Tibial artery (tissue), 4 donors: ENCODE data around the gene RBM45.

Source experiments
- DNase-seq, 2 donors: peaks; one replicate each; pipeline ENCODE4 v3.0.0-alpha.2; 2019
- H3K27ac ChIP-seq, 2 donors: fragments of 200-600 bp; sonication (generic) in 1 of 2; 1 replicate in 1 of 2; 2 replicates in 1 of 2; pipeline ENCODE4 v1.5.1; 2018 to 2019; ENCODE audit warnings: mild to moderate bottlenecking in 1 of 2
- H3K27me3 ChIP-seq, 2 donors: fragments of 200-600 bp; sonication (generic) in 1 of 2; one replicate each; pipeline versions ENCODE4 v1.5.1 to v1.6.0; 2016 to 2019
- H3K36me3 ChIP-seq, 3 donors: fragments of 200-600 bp; sonication (generic) in 2 of 3; one replicate each; pipeline ENCODE4 v1.5.1; 2016 to 2019; ENCODE audit warnings: mild to moderate bottlenecking in 2 of 3
- H3K4me1 ChIP-seq, 4 donors: fragments of 200-600 bp; sonication (generic) in 2 of 4; 1 replicate in 3 of 4; 2 replicates in 1 of 4; pipeline ENCODE4 v1.5.1; 2016 to 2019
- H3K4me3 ChIP-seq, 2 donors: fragments of 200-600 bp; sonication (generic) in 1 of 2; 1 replicate in 1 of 2; 2 replicates in 1 of 2; pipeline ENCODE4 v1.5.1; 2018 to 2019; ENCODE audit warnings: mild to moderate bottlenecking in 2 of 2
- H3K9me3 ChIP-seq, 3 donors: fragments of 200-600 bp; sonication (generic) in 1 of 3; one replicate each; pipeline ENCODE4 v1.5.1; 2016 to 2019
- intact Hi-C: fragments of 100-400 bp; cut with DNase I; formaldehyde crosslinking; loops from one replicate; pipeline ENCODE4 v1.15.0; 2023; ENCODE audit warnings: low total_unique reads
- TF ChIP-seq, protein P1 (sequence below), 2 experiments: fragments of 200-600 bp in 1 of 2; fragments of 450-650 bp in 1 of 2; IDR thresholded peaks; one replicate each; pipeline ENCODE4 v1.5.1; 2017 to 2019; ENCODE audit warnings: antibody characterized with exemption in 2 of 2, mild to moderate bottlenecking in 1 of 2, moderate library complexity in 1 of 2

The RBM45 gene

DNA sequence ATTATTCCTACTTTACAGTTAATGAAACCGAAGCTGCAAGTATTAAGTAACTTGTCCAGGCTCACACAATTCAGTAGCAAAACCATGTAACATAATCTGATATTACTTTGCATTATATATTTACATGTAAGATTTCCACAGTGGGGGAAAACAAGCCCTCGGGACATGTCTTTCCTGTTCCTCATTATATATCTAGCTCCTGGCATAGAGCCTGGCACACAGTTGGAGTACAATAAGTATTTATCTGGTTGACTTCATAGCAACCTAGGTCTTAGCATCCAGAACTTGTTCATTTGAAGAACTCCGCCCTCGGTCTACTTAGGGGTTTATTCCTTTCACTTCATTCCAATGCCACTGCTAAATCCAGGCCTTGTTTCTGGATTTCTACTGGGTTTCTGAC is 1.6 kb upstream of the RBM45 start:
- no peak overlapping the region for H3K4me3 ChIP-seq
- TF ChIP-seq, protein P1, sequence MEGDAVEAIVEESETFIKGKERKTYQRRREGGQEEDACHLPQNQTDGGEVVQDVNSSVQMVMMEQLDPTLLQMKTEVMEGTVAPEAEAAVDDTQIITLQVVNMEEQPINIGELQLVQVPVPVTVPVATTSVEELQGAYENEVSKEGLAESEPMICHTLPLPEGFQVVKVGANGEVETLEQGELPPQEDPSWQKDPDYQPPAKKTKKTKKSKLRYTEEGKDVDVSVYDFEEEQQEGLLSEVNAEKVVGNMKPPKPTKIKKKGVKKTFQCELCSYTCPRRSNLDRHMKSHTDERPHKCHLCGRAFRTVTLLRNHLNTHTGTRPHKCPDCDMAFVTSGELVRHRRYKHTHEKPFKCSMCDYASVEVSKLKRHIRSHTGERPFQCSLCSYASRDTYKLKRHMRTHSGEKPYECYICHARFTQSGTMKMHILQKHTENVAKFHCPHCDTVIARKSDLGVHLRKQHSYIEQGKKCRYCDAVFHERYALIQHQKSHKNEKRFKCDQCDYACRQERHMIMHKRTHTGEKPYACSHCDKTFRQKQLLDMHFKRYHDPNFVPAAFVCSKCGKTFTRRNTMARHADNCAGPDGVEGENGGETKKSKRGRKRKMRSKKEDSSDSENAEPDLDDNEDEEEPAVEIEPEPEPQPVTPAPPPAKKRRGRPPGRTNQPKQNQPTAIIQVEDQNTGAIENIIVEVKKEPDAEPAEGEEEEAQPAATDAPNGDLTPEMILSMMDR (IDR thresholded peaks at IDR 0.05): no peak
- H3K36me3 ChIP-seq: no peaks in the 10 kb centered on the region
- no peaks in the 10 kb centered on the region for H3K27me3 ChIP-seq
- peaks cover 0 to 25% (median 12%) of the 10 kb centered on the region in 4 donors for H3K4me1 ChIP-seq
- intact Hi-C loops: loop anchor here (5.0 kb wide), 1 partner anchor 172 kb away; no protein-coding TSS in a partner anchor
- no peak for DNase-seq
- no peaks in the 10 kb centered on the region for H3K9me3 ChIP-seq
- no peak overlapping the region for H3K27ac ChIP-seq

DNA sequence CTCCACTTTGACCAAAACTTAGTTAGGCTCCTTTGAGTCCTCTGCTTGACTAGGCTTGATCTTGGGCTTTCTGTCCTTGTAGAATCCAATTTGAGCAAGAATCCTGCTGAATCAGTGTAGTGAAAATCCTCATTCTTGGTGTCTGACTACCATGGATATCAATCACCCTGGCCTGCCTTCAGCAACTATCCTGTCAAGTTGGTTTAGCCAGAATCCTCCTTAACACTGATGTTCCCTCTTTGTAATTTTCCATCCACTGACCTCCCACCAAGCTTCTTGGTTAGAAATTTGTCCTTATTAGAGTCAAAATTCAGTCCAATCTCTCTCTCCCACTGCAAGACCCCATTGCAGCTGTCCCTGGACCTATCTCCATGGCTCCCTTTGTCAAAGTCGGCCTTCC is 494 bp upstream of the RBM45 start:
- Histone ChIP-seq H3K27me3 (no peaks in the 10 kb centered on the region), H3K9me3 (no peaks in the 10 kb centered on the region), H3K4me3 (peak overlapping the region; percentile 75 to 78), H3K4me1 (peaks cover 0 to 25% (median 12%) of the 10 kb centered on the region in 4 donors), H3K36me3 (no peaks in the 10 kb centered on the region), H3K27ac (peak overlapping the region; percentile 76 to 81)
- intact Hi-C loops: loop anchor here (5.0 kb wide), 1 partner anchor 171 kb away; no protein-coding TSS in a partner anchor
- DNase-seq: no peak
- TF ChIP-seq, protein P1 (IDR thresholded peaks at IDR 0.05): no peak

DNA sequence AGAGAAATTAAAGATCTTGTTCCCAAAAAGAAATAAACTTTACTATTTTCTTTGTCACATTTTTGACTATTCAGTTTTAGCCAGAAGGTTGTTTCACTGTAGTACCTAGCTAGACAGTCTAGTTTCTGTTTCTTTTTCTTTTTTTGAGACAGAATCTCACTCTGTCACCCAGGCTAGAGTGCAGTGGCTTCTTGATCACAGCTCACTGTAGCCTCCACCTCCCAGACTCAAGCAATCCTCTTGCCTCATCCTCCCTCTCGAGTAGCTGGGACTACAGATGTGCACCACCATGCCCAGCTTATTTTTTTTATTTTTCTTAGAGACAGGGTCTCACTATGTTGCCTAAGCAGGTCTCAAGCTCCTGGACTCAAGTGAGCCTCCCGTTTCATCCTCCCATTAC is 2.2 kb downstream of the RBM45 start:
- Histone ChIP-seq H3K9me3 (no peaks in the 10 kb centered on the region), H3K4me1 (peaks cover 0 to 25% (median 12%) of the 10 kb centered on the region in 4 donors), H3K36me3 (peaks cover 5 to 13% (median 5%) of the 10 kb centered on the region in 3 donors), H3K27me3 (no peaks in the 10 kb centered on the region), H3K27ac (no peak overlapping the region), H3K4me3 (no peak overlapping the region)
- no peak for DNase-seq
- intact Hi-C loops: loop anchor here (5.0 kb wide), 1 partner anchor 168 kb away; no protein-coding TSS in a partner anchor
- TF ChIP-seq, protein P1 (IDR thresholded peaks at IDR 0.05): no peak

DNA sequence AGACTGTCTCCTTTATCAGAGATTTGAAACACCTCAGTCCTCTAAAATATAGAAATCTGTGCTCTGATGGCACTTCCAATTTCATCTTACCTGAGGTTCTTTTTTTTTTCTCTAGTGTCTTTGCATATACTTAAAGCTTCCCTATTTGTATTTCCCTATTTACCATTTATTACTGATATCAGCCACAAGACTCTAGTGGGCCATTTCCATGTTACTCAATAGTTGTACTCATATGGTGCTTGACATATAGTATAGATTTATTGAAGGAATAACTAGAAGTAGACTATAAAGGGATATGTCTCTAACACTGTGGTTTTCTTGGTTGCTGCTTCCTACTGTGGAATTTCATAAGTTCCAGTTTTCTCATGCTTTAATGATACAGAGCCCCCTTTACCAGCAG is 3.0 kb downstream of the RBM45 start:
- H3K4me1 ChIP-seq: peaks cover 0 to 25% (median 12%) of the 10 kb centered on the region in 4 donors
- H3K9me3 ChIP-seq: no peaks in the 10 kb centered on the region
- TF ChIP-seq, protein P1 (IDR thresholded peaks at IDR 0.05): no peak
- H3K4me3 ChIP-seq: no peak overlapping the region
- DNase-seq: no peak
- no peak overlapping the region for H3K27ac ChIP-seq
- intact Hi-C loops: no loop called here
- peaks cover 5 to 20% (median 6%) of the 10 kb centered on the region in 3 donors for H3K36me3 ChIP-seq
- no peaks in the 10 kb centered on the region for H3K27me3 ChIP-seq

DNA sequence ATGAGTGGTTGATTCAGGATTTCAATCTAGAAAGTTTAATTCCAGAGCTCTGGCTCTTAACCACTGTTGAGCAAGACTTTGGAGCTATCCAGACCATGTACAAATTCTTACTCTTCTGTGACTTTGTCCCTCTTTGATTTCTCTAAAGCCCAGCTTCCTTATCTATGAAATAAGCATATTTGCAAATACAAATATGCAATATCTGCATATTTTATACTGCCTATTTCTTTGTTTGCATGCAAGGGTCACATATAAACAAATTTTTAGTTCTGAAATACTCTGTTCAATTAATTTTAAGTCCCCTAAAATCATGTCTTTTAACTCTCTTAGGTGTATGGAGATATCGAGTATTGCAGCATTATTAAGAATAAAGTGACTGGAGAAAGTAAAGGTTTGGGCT is 5.5 kb downstream of the RBM45 start:
- Histone ChIP-seq H3K9me3 (no peaks in the 10 kb centered on the region), H3K36me3 (peaks cover 11 to 43% (median 26%) of the 10 kb centered on the region in 3 donors), H3K4me3 (no peak overlapping the region), H3K4me1 (peaks cover 0 to 18% (median 8%) of the 10 kb centered on the region in 4 donors), H3K27me3 (no peaks in the 10 kb centered on the region), H3K27ac (no peak overlapping the region)
- intact Hi-C loops: no loop called here
- TF ChIP-seq, protein P1 (IDR thresholded peaks at IDR 0.05): no peak
- DNase-seq: no peak
